Activated T-cell treated with anti-CD3 and anti-CD28 coated beads, Interleukin-2, amount 50 U/mL, for 72 hours (primary cell): Measurements from ENCODE around the gene TRAF3IP1. TPM values are rescaled to one million over a fixed set of nuclear protein-coding genes. Genes with fewer than 3 reads are reported as not detected.
"Not testable (repeated sequence)": the region's sequence is repeated elsewhere in the genome, so short reads cannot be mapped to it uniquely, and the experiment has no call there.

Experiments used
- ATAC-seq, 2 donors: fragments of 150-1000 bp; cut with Tn5 transposase; replicated peaks in 1 of 2; 2 replicates each; pipeline ENCODE4 v1.10.0; 2021; ENCODE audit warnings: moderate library complexity in 2 of 2, mild to moderate bottlenecking in 1 of 2
- DNase-seq, 2 donors: peaks; one replicate each; pipeline ENCODE4 v3.0.0; 2021 to 2022; ENCODE audit warnings: mixed read lengths in 1 of 2
- H3K27ac Mint-ChIP-seq: one replicate; pipeline ENCODE4 v1.8.0; 2022; ENCODE audit warnings: mild to moderate bottlenecking, moderate library complexity, mixed read lengths
- H3K27me3 Mint-ChIP-seq: one replicate; pipeline ENCODE4 v1.8.0; 2022; ENCODE audit warnings: low read depth, mixed read lengths
- H3K36me3 Mint-ChIP-seq, 2 donors: one replicate each; pipeline ENCODE4 v1.8.0; 2022; ENCODE audit warnings: mixed read lengths in 2 of 2, mild to moderate bottlenecking in 1 of 2; ENCODE audit not compliant: insufficient read depth in 2 of 2
- H3K4me1 Mint-ChIP-seq: one replicate; pipeline ENCODE4 v1.8.0; 2022; ENCODE audit warnings: low read depth, mixed read lengths
- H3K4me3 Mint-ChIP-seq, 2 donors: one replicate each; pipeline ENCODE4 v1.8.0; 2022; ENCODE audit warnings: mild to moderate bottlenecking in 2 of 2, mixed read lengths in 2 of 2, moderate library complexity in 2 of 2
- H3K9me3 Mint-ChIP-seq, 2 donors: one replicate each; pipeline ENCODE4 v1.8.0; 2022; ENCODE audit warnings: mixed read lengths in 2 of 2
- total RNA-seq, 2 donors: library from RNA; stranded (reverse); gene quantifications; one replicate each; pipeline ENCODE4 v1.2.3, GENCODE V29; 2022

TRAF3IP1 gene
- total RNA-seq, 2 donors from 2014 or later: 7.0 to 13.1 TPM

GRCh38 chr2:238433300-238433915 is 113.1 kb downstream of the TRAF3IP1 start:
- no peak for ATAC-seq
- H3K4me3 Mint-ChIP-seq: no peak overlapping the region
- H3K36me3 Mint-ChIP-seq: peaks cover 6 to 22% of the 10 kb centered on the region in 2 donors
- H3K27me3 Mint-ChIP-seq: no peaks in the 10 kb centered on the region
- H3K4me1 Mint-ChIP-seq: peaks cover 39% of the 10 kb centered on the region
- DNase-seq: no peak
- peak overlapping the region; percentile 82 for H3K27ac Mint-ChIP-seq
- H3K9me3 Mint-ChIP-seq: peaks cover 0 to 2% of the 10 kb centered on the region in 2 donors

- Mint-ChIP-seq H3K4me1 (peaks cover 39% of the 10 kb centered on the region), H3K9me3 (peaks cover 0 to 2% of the 10 kb centered on the region in 2 donors), H3K27me3 (no peaks in the 10 kb centered on the region), H3K4me3 (no peak overlapping the region), H3K27ac (peak overlapping the region; percentile 6), H3K36me3 (peaks cover 8 to 28% of the 10 kb centered on the region in 2 donors)
- DNase-seq (no peak), ATAC-seq (no peak)
Observed at GRCh38 chr2:238433941-238434845, 113.9 kb downstream of the TRAF3IP1 start.

GRCh38 chr2:238434846-238435751 is 114.8 kb downstream of the TRAF3IP1 start:
- no peak overlapping the region for H3K4me3 Mint-ChIP-seq
- H3K4me1 Mint-ChIP-seq: peaks cover 41% of the 10 kb centered on the region
- no peaks in the 10 kb centered on the region for H3K27me3 Mint-ChIP-seq
- DNase-seq (no peak), ATAC-seq (no peak)
- H3K9me3 Mint-ChIP-seq: peaks cover 0 to 2% of the 10 kb centered on the region in 2 donors
- H3K36me3 Mint-ChIP-seq: peaks cover 5 to 28% of the 10 kb centered on the region in 2 donors
- H3K27ac Mint-ChIP-seq: no peak overlapping the region

- Mint-ChIP-seq H3K27ac (no peak overlapping the region), H3K36me3 (peaks cover 5 to 31% of the 10 kb centered on the region in 2 donors), H3K27me3 (no peaks in the 10 kb centered on the region), H3K4me1 (peaks cover 43% of the 10 kb centered on the region), H3K4me3 (no peak overlapping the region), H3K9me3 (no peaks in the 10 kb centered on the region)
- DNase-seq (no peak), ATAC-seq (no peak)
Observed at GRCh38 chr2:238435752-238436096, 115.4 kb downstream of the TRAF3IP1 start.

GRCh38 chr2:238438856-238439849 is 118.8 kb downstream of the TRAF3IP1 start:
- DNase-seq: peak; percentile 78 to 82
- peaks cover 10 to 37% of the 10 kb centered on the region in 2 donors for H3K36me3 Mint-ChIP-seq
- H3K4me1 Mint-ChIP-seq: peaks cover 38% of the 10 kb centered on the region
- H3K9me3 Mint-ChIP-seq: no peaks in the 10 kb centered on the region
- peak; percentile 94 to 95 for ATAC-seq
- peak overlapping the region; percentile 27 for H3K27ac Mint-ChIP-seq
- H3K27me3 Mint-ChIP-seq: no peaks in the 10 kb centered on the region
- H3K4me3 Mint-ChIP-seq: peak overlapping the region; percentile 52 to 69

- Mint-ChIP-seq H3K4me1 (peaks cover 38% of the 10 kb centered on the region), H3K9me3 (no peaks in the 10 kb centered on the region), H3K27ac (peak overlapping the region; percentile 27), H3K4me3 (peak overlapping the region; percentile 52 to 69), H3K27me3 (no peaks in the 10 kb centered on the region), H3K36me3 (peaks cover 12 to 43% of the 10 kb centered on the region in 2 donors)
- ATAC-seq (peak; percentile 58 to 67), DNase-seq (peak in 1 of 2 donors; percentile 37)
Observed at GRCh38 chr2:238439917-238440316, 119.6 kb downstream of the TRAF3IP1 start.

- H3K27ac Mint-ChIP-seq: peak overlapping the region; percentile 27
- DNase-seq (no peak), ATAC-seq (no peak)
- peaks cover 12 to 46% of the 10 kb centered on the region in 2 donors for H3K36me3 Mint-ChIP-seq
- peaks cover 38% of the 10 kb centered on the region for H3K4me1 Mint-ChIP-seq
- no peaks in the 10 kb centered on the region for H3K27me3 Mint-ChIP-seq
- H3K9me3 Mint-ChIP-seq: no peaks in the 10 kb centered on the region
- H3K4me3 Mint-ChIP-seq: peak overlapping the region; percentile 35 to 52
Observed at GRCh38 chr2:238440331-238440730, 120.0 kb downstream of the TRAF3IP1 start.

GRCh38 chr2:238440767-238441166 is 120.4 kb downstream of the TRAF3IP1 start:
- H3K4me1 Mint-ChIP-seq: peaks cover 38% of the 10 kb centered on the region
- H3K4me3 Mint-ChIP-seq: peak overlapping the region; percentile 35 to 52
- H3K27me3 Mint-ChIP-seq: no peaks in the 10 kb centered on the region
- no peaks in the 10 kb centered on the region for H3K9me3 Mint-ChIP-seq
- ATAC-seq (no peak), DNase-seq (no peak)
- peak overlapping the region; percentile 27 for H3K27ac Mint-ChIP-seq
- peaks cover 14 to 48% of the 10 kb centered on the region in 2 donors for H3K36me3 Mint-ChIP-seq

GRCh38 chr2:238441262-238442114 is 121.2 kb downstream of the TRAF3IP1 start:
- Mint-ChIP-seq H3K27ac (no peak overlapping the region), H3K9me3 (no peaks in the 10 kb centered on the region), H3K4me3 (no peak overlapping the region), H3K4me1 (peaks cover 38% of the 10 kb centered on the region), H3K36me3 (peaks cover 14 to 47% of the 10 kb centered on the region in 2 donors), H3K27me3 (no peaks in the 10 kb centered on the region)
- ATAC-seq: no peak
- DNase-seq: no peak

- peaks cover 38% of the 10 kb centered on the region for H3K4me1 Mint-ChIP-seq
- peaks cover 18 to 49% of the 10 kb centered on the region in 2 donors for H3K36me3 Mint-ChIP-seq
- H3K27ac Mint-ChIP-seq, H3K9me3 Mint-ChIP-seq, H3K4me3 Mint-ChIP-seq, DNase-seq, ATAC-seq, H3K27me3 Mint-ChIP-seq: not testable (repeated sequence)
Observed at GRCh38 chr2:238442257-238442656, 121.9 kb downstream of the TRAF3IP1 start.

- DNase-seq (no peak), ATAC-seq (no peak)
- no peaks in the 10 kb centered on the region for H3K27me3 Mint-ChIP-seq
- no peak overlapping the region for H3K27ac Mint-ChIP-seq
- peaks cover 30% of the 10 kb centered on the region for H3K4me1 Mint-ChIP-seq
- peaks cover 17 to 48% of the 10 kb centered on the region in 2 donors for H3K36me3 Mint-ChIP-seq
- H3K4me3 Mint-ChIP-seq: no peak overlapping the region
- no peaks in the 10 kb centered on the region for H3K9me3 Mint-ChIP-seq
Observed at GRCh38 chr2:238444242-238444641, 123.9 kb downstream of the TRAF3IP1 start.
